Measurements from ENCODE around the gene TNFRSF1A.

TNFRSF1A gene

GRCh38 chr12:6341417-6342139 is at the start of gene TNFRSF1A:
Gene TNFRSF1A, minus strand, starts transcription at chr12:6342076. Its CDS starts 262 bp downstream, at chr12:6341814.
- no peak for DNase-seq (ENCODE audit: low read depth in 2 of 2)

GRCh38 chr12:6391013-6391412 is 49.1 kb upstream of the TNFRSF1A start:
- DNase-seq (ENCODE audit: low read depth in 2 of 2) = no peak

DNA sequence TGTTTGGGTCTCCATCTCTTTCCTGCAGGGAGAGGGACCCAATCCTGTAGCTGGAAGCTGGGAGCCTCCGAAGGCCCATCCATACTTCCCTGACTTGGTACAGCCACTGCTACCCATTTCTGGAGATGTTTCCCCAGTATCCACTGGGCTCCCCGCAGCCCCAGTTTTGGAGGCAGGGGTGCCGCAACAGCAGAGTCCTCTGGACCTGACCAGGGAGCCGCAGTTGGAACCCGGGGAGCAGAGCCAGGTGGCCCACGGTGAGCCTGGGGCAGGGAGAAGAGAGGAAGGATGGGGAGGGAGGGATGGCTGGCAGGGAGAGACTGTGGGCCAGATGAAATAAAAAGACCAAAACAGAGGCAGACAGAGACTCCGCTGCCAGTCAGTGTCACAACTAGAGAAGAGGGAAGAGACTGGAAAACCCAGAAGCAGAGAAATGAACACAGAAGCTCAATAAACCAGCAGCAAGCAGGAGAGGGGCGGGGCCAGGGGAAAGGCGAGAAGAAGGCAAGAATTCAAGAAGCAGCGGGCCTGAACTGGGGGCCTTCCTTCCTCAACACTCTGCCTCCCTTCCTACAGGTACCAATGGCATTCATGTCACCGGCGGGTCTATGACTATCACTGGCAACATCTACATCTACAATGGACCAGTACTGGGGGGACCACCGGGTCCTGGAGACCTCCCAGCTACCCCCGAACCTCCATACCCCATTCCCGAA is 48.4 kb upstream of the TNFRSF1A start:
- DNase-seq (ENCODE audit: low read depth in 2 of 2) = no peak

GRCh38 chr12:6387541-6387940 is 45.7 kb upstream of the TNFRSF1A start:
- no peak for DNase-seq (ENCODE audit: low read depth in 2 of 2)

- DNase-seq (ENCODE audit: low read depth in 2 of 2) = no peak
Measured at GRCh38 chr12:6386491-6386890, 44.6 kb upstream of the TNFRSF1A start.

DNA sequence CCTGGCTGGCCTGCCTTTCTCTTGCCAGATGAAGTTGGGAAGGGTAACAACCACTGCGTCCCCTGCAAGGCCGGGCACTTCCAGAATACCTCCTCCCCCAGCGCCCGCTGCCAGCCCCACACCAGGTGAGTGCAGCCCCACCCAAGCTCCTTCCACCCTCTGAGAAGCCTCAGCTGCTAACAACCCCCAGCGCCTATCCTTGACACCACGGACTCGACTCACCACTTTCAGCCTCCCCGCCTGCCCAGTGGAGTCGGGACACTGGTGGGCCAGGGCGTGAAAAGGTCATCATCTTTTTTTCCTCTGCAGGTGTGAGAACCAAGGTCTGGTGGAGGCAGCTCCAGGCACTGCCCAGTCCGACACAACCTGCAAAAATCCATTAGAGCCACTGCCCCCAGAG is 44.2 kb upstream of the TNFRSF1A start:
- DNase-seq (ENCODE audit: low read depth in 2 of 2) = no peak

- no peak for DNase-seq (ENCODE audit: low read depth in 2 of 2)
Measured at GRCh38 chr12:6384499-6385436, 42.9 kb upstream of the TNFRSF1A start.

GRCh38 chr12:6383572-6384498 is 42.0 kb upstream of the TNFRSF1A start, which contains the start of gene LTBR:
Gene LTBR, plus strand, starts transcription at chr12:6384162. Its CDS starts 197 bp downstream, at chr12:6384359.
- DNase-seq (ENCODE audit: low read depth in 2 of 2) = no peak

GRCh38 chr12:6382982-6383381 is 41.1 kb upstream of the TNFRSF1A start:
- DNase-seq (ENCODE audit: low read depth in 2 of 2) = no peak

DNA sequence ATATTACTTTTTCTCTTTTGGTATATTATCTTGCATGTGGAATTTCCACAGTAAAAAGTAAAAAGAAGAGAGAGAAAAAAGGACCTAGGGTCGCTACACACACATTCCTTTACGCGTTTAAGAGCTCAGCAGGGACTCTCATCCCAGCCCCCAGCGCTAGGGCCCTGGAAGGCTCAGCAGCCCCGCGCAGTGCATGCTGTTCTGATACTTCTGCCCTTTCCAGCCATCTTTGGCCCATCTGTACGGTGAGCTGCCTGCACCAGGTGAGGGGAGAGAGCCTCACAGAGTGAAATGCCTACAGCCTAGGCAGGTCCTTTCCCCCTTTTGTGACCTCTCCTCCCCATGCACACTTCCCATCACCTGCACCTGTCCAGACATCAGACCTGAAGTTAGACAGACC is 40.5 kb upstream of the TNFRSF1A start:
- no peak for DNase-seq (ENCODE audit: low read depth in 2 of 2)

- no peak for DNase-seq (ENCODE audit: low read depth in 2 of 2)
Measured at GRCh38 chr12:6380141-6381121, 38.6 kb upstream of the TNFRSF1A start.

DNA sequence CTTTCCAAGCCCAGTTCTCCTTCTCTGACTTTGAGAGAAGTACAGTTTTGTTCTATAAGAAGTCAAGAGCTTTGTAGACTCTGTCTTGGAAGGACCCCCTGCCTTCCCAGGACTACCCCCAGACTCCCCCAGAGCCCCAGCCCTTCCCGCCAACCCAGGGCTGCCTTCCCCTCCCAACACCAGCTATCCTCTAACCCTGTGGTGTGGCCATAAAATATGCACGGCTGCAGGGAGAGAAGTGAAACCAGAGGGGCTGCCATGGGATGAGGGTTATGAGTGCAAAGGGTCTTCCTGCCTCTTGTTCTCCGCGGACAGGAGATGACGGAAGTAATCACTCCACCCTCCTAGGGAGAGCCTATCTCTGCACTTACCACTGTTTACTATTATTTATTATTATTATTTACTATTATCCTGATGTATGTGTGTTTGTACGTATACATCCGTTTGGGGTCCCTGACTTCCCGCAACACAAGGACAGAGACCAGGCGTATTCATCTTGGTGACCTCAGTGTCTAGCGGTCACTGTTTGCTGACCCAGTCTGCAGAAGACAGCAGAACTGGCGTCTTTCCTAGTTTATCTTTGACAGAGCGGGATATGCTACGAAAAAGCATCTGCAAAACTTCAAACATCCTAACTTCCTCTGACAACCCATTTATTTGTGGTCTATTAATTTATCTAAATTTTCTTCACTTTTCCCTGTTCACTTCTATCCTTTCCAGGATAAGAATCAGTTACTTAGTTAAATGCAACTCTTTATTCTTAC is 37.0 kb upstream of the TNFRSF1A start:
- no peak for DNase-seq (ENCODE audit: low read depth in 2 of 2)

GRCh38 chr12:6377667-6377994 is 35.8 kb upstream of the TNFRSF1A start:
- DNase-seq (ENCODE audit: low read depth in 2 of 2) = no peak

GRCh38 chr12:6376870-6377666 is 35.2 kb upstream of the TNFRSF1A start:
- no peak for DNase-seq (ENCODE audit: low read depth in 2 of 2)

GRCh38 chr12:6376079-6376869 is 34.4 kb upstream of the TNFRSF1A start:
- DNase-seq (ENCODE audit: low read depth in 2 of 2) = no peak

DNA sequence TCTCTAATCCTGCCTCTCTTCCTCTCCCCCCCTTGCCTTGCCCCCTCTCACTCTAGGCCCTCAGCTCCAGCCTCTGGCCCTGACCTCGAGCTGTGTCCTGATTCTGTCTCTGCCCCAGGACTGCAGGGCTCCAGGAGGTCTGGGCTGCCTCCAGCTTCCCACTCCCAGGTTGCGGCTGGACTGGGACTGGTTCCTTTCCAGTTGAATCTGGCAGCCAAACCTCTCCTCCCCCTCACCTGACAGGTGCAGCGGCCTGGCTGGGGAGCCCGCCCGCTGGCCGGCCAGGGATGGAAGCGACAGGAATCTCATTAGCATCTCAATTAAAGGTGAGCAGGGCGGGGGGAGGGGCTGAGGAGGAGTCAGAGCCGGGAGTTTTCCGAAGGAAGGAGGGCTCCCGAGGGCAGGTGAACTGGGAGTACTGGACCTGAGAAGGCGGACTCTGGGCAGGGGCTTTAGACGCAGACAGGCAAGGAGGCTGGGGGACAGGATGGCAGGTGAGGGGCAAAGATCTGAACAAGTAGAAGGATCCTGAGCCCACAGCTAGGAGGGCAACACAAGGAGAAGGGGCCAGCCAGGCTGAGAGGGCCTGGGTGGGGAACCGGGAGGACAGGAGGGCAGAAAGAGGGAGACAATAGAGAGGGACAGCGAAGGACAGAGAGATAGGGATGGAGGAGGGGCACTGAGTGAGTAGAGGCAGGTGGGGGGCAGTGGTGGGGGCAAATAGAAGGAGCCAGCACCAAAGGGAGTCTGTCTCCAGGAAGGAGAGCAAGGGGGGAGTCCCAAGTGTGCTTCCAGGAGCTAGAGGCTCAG is 33.6 kb upstream of the TNFRSF1A start, which contains the start of gene SCNN1A:
SCNN1A (minus strand) TSS at position 295 of the 810 bp plus-strand sequence. CDS start 780 bp downstream, outside the sequence.
- no peak for DNase-seq (ENCODE audit: low read depth in 2 of 2)

DNA sequence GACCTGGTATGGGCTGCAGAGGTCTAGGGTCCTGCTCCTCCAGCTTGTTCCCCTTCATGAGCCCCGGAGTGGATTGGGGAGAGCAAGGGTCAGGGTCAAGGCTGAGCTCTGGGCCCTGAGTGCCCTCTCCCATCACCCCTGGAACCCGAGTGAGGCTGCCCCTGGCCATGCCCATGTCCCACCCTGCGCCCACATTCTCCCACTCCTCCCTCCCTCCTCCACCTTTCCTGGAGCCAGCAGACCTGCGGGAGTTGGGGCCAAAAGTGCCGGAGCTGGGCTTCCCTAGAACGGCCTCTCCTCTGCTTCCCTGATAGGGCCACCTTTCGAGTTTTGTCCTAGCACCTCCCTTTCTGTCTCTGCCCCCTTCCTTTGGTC is 32.9 kb upstream of the TNFRSF1A start:
- no peak for DNase-seq (ENCODE audit: low read depth in 2 of 2)
